AG09319 (cell line): Measurements from ENCODE around the gene SGPP2.

Experiments
- DNase-seq: peaks from one replicate; pipeline ENCODE4 v3.0.0-alpha.2; 2010; ENCODE audit warnings: low read depth; ENCODE audit errors: extremely low read depth
- CTCF ChIP-seq: IDR thresholded peaks from 2 replicates; pipeline ENCODE4 v1.5.1; 2011; ENCODE audit warnings: low read depth, mild to moderate bottlenecking, inconsistent platforms, low read length, moderate library complexity

SGPP2 gene

GRCh38 chr2:222470802-222471468 lies 46.6 kb downstream of the SGPP2 start:
- DNase-seq, result no peak
- TF ChIP-seq CTCF, result no peak

DNA sequence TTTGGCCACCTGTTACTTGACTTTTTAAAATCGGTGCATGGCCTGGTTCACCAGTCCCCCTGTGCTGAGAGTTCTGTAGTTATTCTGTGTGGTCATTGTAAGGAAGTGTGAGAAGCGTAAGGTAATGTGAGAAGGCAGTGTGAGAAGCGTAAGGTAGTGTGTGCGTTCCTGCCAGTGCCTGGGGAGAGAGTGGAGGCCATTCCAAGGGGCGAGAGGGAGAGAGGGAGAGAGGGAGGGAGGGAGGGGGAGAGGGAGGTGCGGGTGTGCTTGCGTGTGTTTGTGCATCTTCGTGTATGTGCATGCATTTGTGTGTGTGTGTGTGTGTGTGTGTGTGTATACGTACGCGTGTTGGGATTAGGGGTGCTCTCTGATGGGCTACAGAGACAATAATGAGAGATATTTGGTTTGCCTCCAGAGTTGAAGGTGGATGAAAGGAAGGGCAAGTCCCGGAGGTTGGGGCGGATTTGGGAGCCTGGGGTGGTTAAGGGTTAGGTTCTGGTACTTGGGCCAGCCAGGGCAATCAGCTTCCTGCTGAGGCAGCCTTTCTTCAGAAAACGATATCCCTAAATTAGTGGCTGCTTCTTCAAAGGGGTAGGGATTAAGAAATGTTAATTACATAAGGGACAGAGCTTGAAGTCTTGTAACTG lies 53.7 kb downstream of the SGPP2 start:
- no peak for DNase-seq
- TF ChIP-seq CTCF, result no peak

GRCh38 chr2:222479859-222480258 lies 55.5 kb downstream of the SGPP2 start:
- DNase-seq, result no peak

DNA sequence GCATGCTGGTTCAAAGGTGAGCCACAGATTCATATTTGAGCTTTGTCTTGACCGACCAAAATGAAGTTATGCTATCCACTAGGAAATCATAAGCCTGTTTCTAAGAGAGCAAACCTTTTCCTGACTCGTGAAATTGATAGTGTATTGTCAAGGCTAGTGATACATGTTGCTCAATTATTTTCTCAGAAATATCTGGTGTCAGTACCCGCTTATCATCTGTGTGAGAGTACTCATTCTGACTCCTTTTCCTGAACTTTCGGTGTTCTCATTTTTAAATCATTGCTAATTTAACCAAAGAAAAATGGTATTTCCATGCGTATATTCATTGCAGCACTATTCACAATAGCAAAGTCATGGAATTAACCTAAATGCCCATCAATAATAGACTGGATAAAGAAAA lies 56.2 kb downstream of the SGPP2 start:
- no peak for DNase-seq
- no peak for TF ChIP-seq CTCF

More at GRCh38 chr2:222479859-222480258, 55.5 kb downstream of the SGPP2 start:
- no peak for TF ChIP-seq CTCF

GRCh38 chr2:222481941-222482340 lies 57.6 kb downstream of the SGPP2 start:
- TF ChIP-seq CTCF, result no peak
- no peak for DNase-seq

GRCh38 chr2:222483513-222484039 lies 59.2 kb downstream of the SGPP2 start:
- no peak for TF ChIP-seq CTCF
- no peak for DNase-seq
